Breast epithelium (tissue), 4 donors: ENCODE results near the gene MBTPS1. TPM values are rescaled to one million over a fixed set of nuclear protein-coding genes. Genes with fewer than 3 reads are reported as not detected.

Source experiments
- DNase-seq, 2 donors: peaks; one replicate each; pipeline ENCODE4 v3.0.0-alpha.2; 2019; ENCODE audit warnings: low spot score in 2 of 2
- H3K27ac ChIP-seq, 2 donors: fragments of 200-600 bp; sonication (generic) in 1 of 2; one replicate each; pipeline ENCODE4 v1.5.1; 2016 to 2019; ENCODE audit warnings: mild to moderate bottlenecking in 1 of 2
- H3K27me3 ChIP-seq, 2 donors: fragments of 200-600 bp; sonication (generic) in 1 of 2; one replicate each; pipeline versions ENCODE4 v1.5.1 to v1.6.0; 2017 to 2019; ENCODE audit warnings: control low read depth in 1 of 2, mild to moderate bottlenecking in 1 of 2
- H3K36me3 ChIP-seq: fragments of 200-600 bp; one replicate; pipeline ENCODE4 v1.5.1; 2019
- H3K4me1 ChIP-seq, 2 donors: fragments of 200-600 bp; sonication (generic); one replicate each; pipeline ENCODE4 v1.5.1; 2016 to 2019; ENCODE audit warnings: control low read depth in 1 of 2
- H3K4me3 ChIP-seq, 3 donors: fragments of 200-600 bp; sonication (generic); 1 replicate in 2 of 3; 2 replicates in 1 of 3; pipeline ENCODE4 v1.5.1; 2016 to 2019; ENCODE audit warnings: mild to moderate bottlenecking in 3 of 3, moderate library complexity in 2 of 3
- H3K9me3 ChIP-seq, 2 donors: fragments of 200-600 bp; sonication (generic) in 1 of 2; one replicate each; pipeline ENCODE4 v1.5.1; 2016 to 2019; ENCODE audit warnings: control low read depth in 1 of 2
- CTCF ChIP-seq, 3 donors: fragments of 450-650 bp; IDR thresholded peaks; one replicate each; pipeline ENCODE4 v1.5.1; 2016 to 2017; ENCODE audit warnings: antibody characterized with exemption in 3 of 3, mild to moderate bottlenecking in 3 of 3, moderate library complexity in 3 of 3
- POLR2A ChIP-seq: fragments of 450-650 bp; IDR thresholded peaks from one replicate; pipeline ENCODE4 v1.6.1; 2016; ENCODE audit warnings: antibody characterized with exemption, mild to moderate bottlenecking, moderate library complexity
- POLR2AphosphoS5 ChIP-seq, 3 donors: sonication (generic); formaldehyde crosslinking; IDR thresholded peaks; one replicate each; pipeline ENCODE4 v1.6.1; 2017; ENCODE audit warnings: antibody characterized with exemption in 3 of 3
- intact Hi-C: fragments of 100-400 bp; cut with DNase I; formaldehyde crosslinking; loops from one replicate; pipeline ENCODE4 v1.15.1; 2023; ENCODE audit warnings: low total_unique reads
- total RNA-seq, 3 donors: library from RNA; depleted of rRNA; stranded (reverse); fragments of >200 nt; gene quantifications; one replicate each; pipeline ENCODE4 v1.1.0, GENCODE V29; 2016

Gene MBTPS1
- total RNA-seq, 3 donors from 2014 or later: 95.4 to 142 (median 121) TPM

- H3K4me3 ChIP-seq: no peak overlapping the region
- peak overlapping the region; percentile 20 to 58 for H3K27ac ChIP-seq
- intact Hi-C loops: no loop called here
- H3K4me1 ChIP-seq: no peaks in the 10 kb centered on the region
- no peaks in the 10 kb centered on the region for H3K27me3 ChIP-seq
- no peak for DNase-seq
- H3K36me3 ChIP-seq: no peaks in the 10 kb centered on the region
- H3K9me3 ChIP-seq: no peaks in the 10 kb centered on the region
- TF ChIP-seq POLR2A (no peak), POLR2AphosphoS5 (IDR thresholded peaks at IDR 0.05) (no peak), CTCF (IDR thresholded peaks at IDR 0.05) (no peak)
Measured at GRCh38 chr16:84103678-84104077, 13.1 kb downstream of the MBTPS1 start.

DNA sequence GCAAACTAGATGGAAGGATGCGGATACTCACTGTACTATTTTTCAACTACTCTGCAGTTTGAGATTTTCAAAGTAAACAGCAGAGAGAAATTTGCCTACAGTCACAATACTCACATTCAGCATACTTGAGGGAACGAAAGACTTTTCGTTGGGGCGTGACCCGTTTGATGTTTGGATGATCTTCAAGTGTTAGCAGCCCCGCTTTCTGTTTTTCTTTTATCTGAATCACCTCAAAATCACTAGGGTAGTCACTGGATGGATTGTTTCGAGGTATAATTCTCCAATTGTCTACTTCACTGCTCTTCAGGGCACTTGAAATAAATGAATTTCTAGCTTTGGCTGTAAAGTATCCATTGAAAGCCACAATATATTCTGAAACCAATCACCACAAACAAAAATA lies 17.8 kb downstream of the MBTPS1 start:
- intact Hi-C loops: loop anchor here (2.0 kb wide), 1 partner anchor 42 kb away; no protein-coding TSS in a partner anchor
- Histone ChIP-seq H3K4me1 (no peaks in the 10 kb centered on the region), H3K27ac (peak overlapping the region; percentile 64 to 80), H3K9me3 (no peaks in the 10 kb centered on the region), H3K36me3 (peaks cover 3% of the 10 kb centered on the region), H3K27me3 (no peaks in the 10 kb centered on the region), H3K4me3 (no peak overlapping the region)
- no peak for DNase-seq
- TF ChIP-seq CTCF (IDR thresholded peaks at IDR 0.05) (no peak), POLR2AphosphoS5 (IDR thresholded peaks at IDR 0.05) (no peak)

DNA sequence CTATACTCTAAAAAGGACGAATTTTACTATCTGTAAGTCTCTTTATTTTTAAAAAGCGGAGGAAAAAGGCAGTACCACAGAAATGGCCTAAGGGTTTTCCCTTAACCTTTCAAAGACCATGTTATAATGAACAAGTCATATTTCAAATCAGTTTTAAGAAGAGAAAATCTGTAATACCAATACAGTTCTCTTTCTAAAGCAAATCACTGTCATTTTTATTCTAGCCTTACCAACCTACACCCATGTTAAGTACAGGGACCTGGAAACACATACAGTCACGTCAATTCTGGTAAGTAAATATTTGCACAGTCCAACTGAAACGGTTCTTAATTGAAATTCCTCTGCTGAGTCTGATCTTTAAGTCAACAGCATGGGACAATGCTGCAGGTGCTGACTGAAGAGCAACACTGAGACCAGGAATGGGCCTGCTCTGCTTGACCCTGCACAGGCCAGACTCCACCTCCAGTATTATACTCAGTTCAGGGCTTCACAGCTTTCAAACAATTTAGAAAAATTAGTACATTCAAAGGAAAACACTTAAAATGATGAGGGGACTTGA lies 20.2 kb downstream of the MBTPS1 start:
- H3K27ac ChIP-seq: peak overlapping the region; percentile 64 to 80
- intact Hi-C loops: no loop called here
- no peaks in the 10 kb centered on the region for H3K9me3 ChIP-seq
- no peaks in the 10 kb centered on the region for H3K27me3 ChIP-seq
- no peak for DNase-seq
- no peaks in the 10 kb centered on the region for H3K4me1 ChIP-seq
- no peak overlapping the region for H3K4me3 ChIP-seq
- peaks cover 13% of the 10 kb centered on the region for H3K36me3 ChIP-seq
- peak in 1 of 3 donors; percentile 41 for TF ChIP-seq POLR2AphosphoS5 (IDR thresholded peaks at IDR 0.05)
- no peak for TF ChIP-seq CTCF (IDR thresholded peaks at IDR 0.05)

GRCh38 chr16:84095466-84095865 lies 21.3 kb downstream of the MBTPS1 start:
- Histone ChIP-seq H3K9me3 (no peaks in the 10 kb centered on the region), H3K36me3 (peaks cover 13% of the 10 kb centered on the region), H3K27me3 (no peaks in the 10 kb centered on the region), H3K27ac (peak overlapping the region; percentile 77 to 80), H3K4me1 (no peaks in the 10 kb centered on the region), H3K4me3 (no peak overlapping the region)
- no peak for TF ChIP-seq POLR2AphosphoS5 (IDR thresholded peaks at IDR 0.05)
- TF ChIP-seq CTCF (IDR thresholded peaks at IDR 0.05): no peak
- no peak for TF ChIP-seq POLR2A
- intact Hi-C loops: no loop called here
- DNase-seq: no peak

- no peak for TF ChIP-seq POLR2AphosphoS5 (IDR thresholded peaks at IDR 0.05)
- TF ChIP-seq CTCF (IDR thresholded peaks at IDR 0.05): no peak
- no peak for TF ChIP-seq POLR2A
- Histone ChIP-seq H3K27me3 (no peaks in the 10 kb centered on the region), H3K4me3 (no peak overlapping the region), H3K4me1 (no peaks in the 10 kb centered on the region), H3K36me3 (peaks cover 13% of the 10 kb centered on the region), H3K27ac (peak overlapping the region in 1 of 2 donors; percentile 41), H3K9me3 (no peaks in the 10 kb centered on the region)
- intact Hi-C loops: no loop called here
- no peak for DNase-seq
Measured at GRCh38 chr16:84093879-84094270, 22.9 kb downstream of the MBTPS1 start.
